ENCODE results near the gene EFS.

The EFS gene

DNA sequence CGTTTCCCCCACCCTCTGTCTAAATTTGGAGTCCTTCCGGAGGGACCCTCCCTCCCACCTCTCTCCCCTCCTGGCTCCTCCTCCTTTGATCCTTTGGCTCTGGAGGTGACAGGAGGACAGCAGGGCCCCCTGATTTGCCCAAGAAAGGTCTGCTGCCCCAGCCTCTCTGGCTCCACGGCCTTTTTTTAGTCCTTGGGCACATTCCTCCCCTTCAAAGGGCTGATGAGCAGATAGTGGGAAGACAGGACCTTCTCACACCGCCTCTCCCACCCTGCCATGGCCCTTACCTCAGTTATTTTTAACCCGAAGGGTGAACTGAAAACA lies 43.3 kb upstream of the EFS start:
- TF ChIP-seq, protein P1, sequence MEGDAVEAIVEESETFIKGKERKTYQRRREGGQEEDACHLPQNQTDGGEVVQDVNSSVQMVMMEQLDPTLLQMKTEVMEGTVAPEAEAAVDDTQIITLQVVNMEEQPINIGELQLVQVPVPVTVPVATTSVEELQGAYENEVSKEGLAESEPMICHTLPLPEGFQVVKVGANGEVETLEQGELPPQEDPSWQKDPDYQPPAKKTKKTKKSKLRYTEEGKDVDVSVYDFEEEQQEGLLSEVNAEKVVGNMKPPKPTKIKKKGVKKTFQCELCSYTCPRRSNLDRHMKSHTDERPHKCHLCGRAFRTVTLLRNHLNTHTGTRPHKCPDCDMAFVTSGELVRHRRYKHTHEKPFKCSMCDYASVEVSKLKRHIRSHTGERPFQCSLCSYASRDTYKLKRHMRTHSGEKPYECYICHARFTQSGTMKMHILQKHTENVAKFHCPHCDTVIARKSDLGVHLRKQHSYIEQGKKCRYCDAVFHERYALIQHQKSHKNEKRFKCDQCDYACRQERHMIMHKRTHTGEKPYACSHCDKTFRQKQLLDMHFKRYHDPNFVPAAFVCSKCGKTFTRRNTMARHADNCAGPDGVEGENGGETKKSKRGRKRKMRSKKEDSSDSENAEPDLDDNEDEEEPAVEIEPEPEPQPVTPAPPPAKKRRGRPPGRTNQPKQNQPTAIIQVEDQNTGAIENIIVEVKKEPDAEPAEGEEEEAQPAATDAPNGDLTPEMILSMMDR (IDR thresholded peaks at IDR 0.05): no peak

DNA sequence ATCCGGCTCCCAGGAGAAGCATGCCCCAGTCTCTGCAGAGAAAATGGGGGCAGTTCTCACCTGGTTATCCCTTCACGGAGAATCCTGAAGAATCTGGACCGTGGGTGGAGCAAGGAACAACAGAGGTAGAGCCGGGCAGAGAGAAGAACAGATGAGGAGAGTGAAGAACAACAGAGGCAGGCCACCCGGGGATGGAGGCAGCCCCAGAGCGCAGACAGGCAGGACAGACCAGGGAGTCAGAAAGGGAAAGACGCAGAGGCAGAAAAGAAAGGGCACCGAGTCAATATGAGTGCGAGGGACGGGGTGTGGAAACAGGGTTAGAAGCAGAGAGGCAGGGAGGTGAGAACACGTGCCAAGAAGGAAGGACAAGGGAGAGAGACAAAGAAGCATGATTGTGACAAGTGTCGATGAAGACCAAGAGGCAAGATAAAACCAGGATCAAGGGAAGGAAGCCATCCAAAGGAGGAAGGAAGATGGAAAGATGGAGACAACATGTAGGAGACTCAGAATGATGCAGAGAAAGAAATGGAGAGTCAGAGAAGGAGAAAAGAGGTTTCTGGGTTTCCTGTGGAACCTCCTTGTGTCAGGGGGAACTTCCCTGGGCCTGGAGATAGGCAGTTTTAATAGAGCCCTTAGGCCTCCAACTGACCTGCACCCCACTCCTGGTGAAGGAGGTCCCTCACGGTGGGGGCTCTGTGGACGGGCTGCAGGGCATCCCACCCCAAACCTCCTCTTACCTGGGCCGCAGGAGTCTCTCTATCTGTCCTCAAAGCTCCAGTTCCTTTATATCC lies 42.7 kb upstream of the EFS start, which contains the start of gene MYH6:
Gene MYH6, minus strand, starts transcription at position 758 of the 791 bp plus-strand sequence. CDS start 1,050 bp downstream, outside the sequence.
- TF ChIP-seq, protein P1 (IDR thresholded peaks at IDR 0.05): no peak

DNA sequence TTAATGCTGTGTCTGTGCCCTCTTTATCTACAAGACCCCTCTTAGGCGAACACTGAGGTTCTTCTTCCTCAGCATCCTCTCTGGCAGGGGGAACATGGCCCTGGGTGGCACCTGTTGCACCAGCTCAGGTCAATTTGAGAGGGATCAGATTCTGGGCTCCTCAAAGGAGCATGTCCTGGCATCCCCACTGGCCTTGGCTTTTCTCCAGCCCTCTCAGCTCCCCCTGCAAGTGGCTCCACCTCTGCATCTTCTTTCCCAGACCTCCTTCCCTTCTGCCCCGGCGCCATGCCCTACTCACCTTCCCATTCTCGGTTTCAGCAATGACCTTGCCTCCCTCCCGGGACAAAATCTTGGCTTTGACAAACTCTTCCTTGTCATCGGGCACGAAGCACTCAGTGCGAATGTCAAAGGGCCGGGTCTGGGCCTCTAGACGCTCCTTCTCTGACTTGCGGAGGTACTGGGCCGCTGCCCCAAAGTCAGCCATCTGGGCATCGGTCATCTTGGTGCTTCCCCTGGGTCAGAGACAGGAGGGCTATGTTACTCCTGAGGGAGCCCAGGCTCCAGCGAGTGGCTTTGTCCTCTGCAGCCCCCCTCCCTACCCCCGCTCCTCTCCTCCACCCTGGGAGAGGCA lies 41.9 kb upstream of the EFS start:
- TF ChIP-seq, protein P1 (IDR thresholded peaks at IDR 0.05): no peak

DNA sequence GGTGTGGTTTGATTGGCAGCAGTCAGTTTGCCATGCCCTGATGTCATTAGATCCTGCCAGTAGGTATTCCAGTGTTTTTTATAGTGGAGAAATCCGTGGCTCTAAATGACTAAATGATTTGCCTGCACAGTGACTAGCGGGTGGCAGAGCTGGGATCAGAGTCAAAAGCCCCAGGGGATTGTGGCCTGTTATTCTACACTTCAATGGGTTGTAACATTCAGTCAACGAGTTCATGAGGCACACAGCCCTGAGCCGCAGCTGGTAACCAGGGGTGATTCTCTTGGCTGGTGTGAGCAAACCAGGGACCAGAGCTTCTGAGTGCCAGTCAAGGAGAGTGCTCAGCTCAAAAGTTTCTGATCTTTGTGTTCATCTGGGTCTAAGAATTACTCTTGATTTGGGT lies 41.3 kb upstream of the EFS start:
- TF ChIP-seq, protein P1 (IDR thresholded peaks at IDR 0.05): no peak

DNA sequence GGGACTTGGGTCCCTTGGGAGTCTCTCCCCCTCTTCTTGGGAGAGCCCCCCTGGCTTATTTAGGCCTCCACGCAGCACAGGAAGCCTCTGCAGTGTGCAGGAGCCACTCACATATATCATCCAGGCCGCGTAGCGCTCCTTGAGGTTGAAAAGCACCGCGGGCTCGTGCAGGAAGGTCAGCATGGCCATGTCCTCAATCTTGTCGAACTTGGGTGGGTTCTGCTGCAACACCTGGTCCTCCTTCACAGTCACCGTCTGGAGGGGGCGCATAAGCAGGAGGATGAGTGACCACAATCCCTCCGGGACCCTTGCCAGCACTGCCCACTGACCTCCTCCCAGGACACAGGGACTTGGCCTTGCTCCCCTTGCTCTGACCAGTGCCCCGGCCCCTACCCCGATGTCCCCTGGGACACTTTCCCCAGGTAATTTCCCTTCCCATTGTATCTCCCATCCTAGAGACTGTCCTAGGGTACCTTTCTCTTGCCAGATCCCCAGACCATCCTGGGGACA lies 40.6 kb upstream of the EFS start:
- TF ChIP-seq, protein P1 (IDR thresholded peaks at IDR 0.05): no peak

DNA sequence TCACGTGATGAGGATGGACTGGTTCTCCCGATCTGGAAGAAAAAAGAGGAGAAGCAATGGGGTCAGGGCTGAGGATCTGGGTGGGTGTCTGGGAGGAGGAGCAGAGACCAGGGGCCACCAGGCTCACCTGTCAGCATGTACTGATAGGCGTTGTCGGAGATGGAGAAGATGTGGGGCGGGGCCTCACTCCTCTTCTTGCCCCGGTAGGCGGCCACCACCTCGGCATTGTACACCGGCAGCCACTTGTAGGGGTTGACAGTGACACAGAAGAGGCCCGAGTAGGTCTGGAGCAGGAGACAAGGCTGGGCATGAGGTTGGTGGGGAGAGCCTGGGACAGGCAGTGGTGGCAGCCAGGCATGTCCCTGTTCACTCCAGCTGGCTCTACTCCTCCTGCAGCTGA lies 40.1 kb upstream of the EFS start:
- TF ChIP-seq, protein P1 (IDR thresholded peaks at IDR 0.05): no peak

DNA sequence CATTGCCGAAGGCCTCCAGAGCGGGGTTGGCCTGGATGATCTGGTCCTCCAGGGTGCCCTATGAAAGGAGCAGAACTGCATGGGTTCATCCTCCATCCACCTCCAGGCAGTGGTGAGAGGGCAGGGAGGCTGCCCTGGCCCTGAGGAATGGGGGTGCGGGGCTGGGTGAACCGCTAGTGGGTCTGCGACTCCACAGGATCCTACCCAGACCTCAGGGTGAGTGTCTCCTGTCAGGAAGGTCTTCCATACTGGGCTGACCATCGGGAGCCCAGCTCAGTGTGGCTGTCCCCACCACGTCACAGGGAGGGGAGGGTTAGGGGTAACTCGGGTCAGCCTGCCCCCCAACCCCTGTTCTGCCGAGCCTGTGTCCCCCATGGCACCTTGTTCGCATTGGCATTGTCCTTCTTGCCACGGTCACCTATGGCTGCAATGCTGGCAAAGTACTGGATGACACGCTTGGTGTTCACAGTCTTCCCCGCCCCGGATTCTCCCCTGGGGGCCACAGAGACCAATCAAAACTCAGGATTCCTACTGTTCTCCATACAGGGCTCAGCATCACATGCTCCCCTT lies 39.4 kb upstream of the EFS start:
- TF ChIP-seq, protein P1 (IDR thresholded peaks at IDR 0.05): no peak
